Liver (tissue), 9 donors: Measurements from ENCODE around the gene MED17. TPM values are rescaled to one million over a fixed set of nuclear protein-coding genes. Genes with fewer than 3 reads are reported as not detected.

Experiments used
- DNase-seq: peaks from one replicate; pipeline ENCODE4 v3.0.0-alpha.2; 2017; ENCODE audit warnings: low spot score
- H3K27ac ChIP-seq, 2 donors: one replicate each; pipeline ENCODE4 v1.7.0; 2013; ENCODE audit warnings: inconsistent platforms in 2 of 2, low read length in 2 of 2, control low read depth in 1 of 2, low read depth in 1 of 2, mild to moderate bottlenecking in 1 of 2
- H3K27me3 ChIP-seq, 4 donors: one replicate each; pipeline versions ENCODE4 v1.6.1 to v1.7.0; 2013; ENCODE audit warnings: low read length in 3 of 4, inconsistent platforms in 1 of 4, mild to moderate bottlenecking in 1 of 4, moderate library complexity in 1 of 4; ENCODE audit not compliant: control insufficient read depth in 4 of 4, insufficient read depth in 4 of 4
- H3K36me3 ChIP-seq, 4 donors: one replicate each; pipeline versions ENCODE4 v1.6.1 to v1.7.0; 2013; ENCODE audit warnings: low read length in 3 of 4, mild to moderate bottlenecking in 3 of 4, low read depth in 1 of 4, moderate library complexity in 1 of 4; ENCODE audit not compliant: control insufficient read depth in 4 of 4, insufficient read depth in 3 of 4
- H3K4me1 ChIP-seq, 4 donors: one replicate each; pipeline versions ENCODE4 v1.6.1 to v1.7.0; 2013; ENCODE audit warnings: low read length in 3 of 4, mild to moderate bottlenecking in 3 of 4, moderate library complexity in 1 of 4; ENCODE audit not compliant: control insufficient read depth in 4 of 4, insufficient read depth in 4 of 4
- H3K4me3 ChIP-seq, 3 donors: one replicate each; pipeline versions ENCODE4 v1.6.1 to v1.7.0; 2013; ENCODE audit warnings: low read length in 3 of 3, control low read depth in 1 of 3, low read depth in 1 of 3, mild to moderate bottlenecking in 1 of 3
- H3K9ac ChIP-seq, 2 donors: one replicate each; pipeline ENCODE4 v1.7.0; 2013; ENCODE audit warnings: low read length in 2 of 2, mild to moderate bottlenecking in 2 of 2, moderate library complexity in 2 of 2, control low read depth in 1 of 2, low read depth in 1 of 2
- H3K9me3 ChIP-seq, 4 donors: one replicate each; pipeline versions ENCODE4 v1.6.1 to v1.7.0; 2013; ENCODE audit warnings: low read length in 3 of 4; ENCODE audit not compliant: control insufficient read depth in 4 of 4
- EGR1 ChIP-seq, 2 donors: IDR thresholded peaks; 2 replicates each; pipeline ENCODE4 v1.6.1; 2016 to 2018; ENCODE audit warnings: antibody characterized with exemption in 2 of 2, low read depth in 2 of 2
- FOXA1 ChIP-seq: IDR thresholded peaks from 2 replicates; pipeline ENCODE4 v1.6.1; 2016; ENCODE audit warnings: antibody characterized with exemption
- FOXA2 ChIP-seq: IDR thresholded peaks from 2 replicates; pipeline ENCODE4 v1.6.1; 2016; ENCODE audit warnings: antibody characterized with exemption
- GABPA ChIP-seq, 2 donors: IDR thresholded peaks in 1 of 2; conservative IDR thresholded peaks in 1 of 2; 2 replicates each; pipeline ENCODE4 v1.6.1; 2016; ENCODE audit warnings: antibody characterized with exemption in 2 of 2, mild to moderate bottlenecking in 1 of 2, moderate library complexity in 1 of 2
- HNF4A ChIP-seq, 2 donors: conservative IDR thresholded peaks; 2 replicates each; pipeline ENCODE4 v1.6.1; 2016; ENCODE audit warnings: antibody characterized with exemption in 2 of 2, mild to moderate bottlenecking in 2 of 2
- HNF4G ChIP-seq: IDR thresholded peaks from 2 replicates; pipeline ENCODE4 v1.6.1; 2016; ENCODE audit warnings: antibody characterized with exemption
- JUND ChIP-seq, 2 donors: IDR thresholded peaks; 2 replicates each; pipeline ENCODE4 v1.6.1; 2016; ENCODE audit warnings: antibody characterized with exemption in 2 of 2
- NR2F2 ChIP-seq: IDR thresholded peaks from 2 replicates; pipeline ENCODE4 v1.6.1; 2016; ENCODE audit warnings: antibody characterized with exemption
- RAD21 ChIP-seq, 2 donors: IDR thresholded peaks; 2 replicates each; pipeline ENCODE4 v1.6.1; 2016; ENCODE audit warnings: antibody characterized with exemption in 2 of 2, mild to moderate bottlenecking in 2 of 2
- RXRA ChIP-seq, 2 donors: IDR thresholded peaks; 2 replicates each; pipeline ENCODE4 v1.6.1; 2017 to 2018; ENCODE audit warnings: antibody characterized with exemption in 2 of 2, mild to moderate bottlenecking in 1 of 2
- SP1 ChIP-seq: IDR thresholded peaks from 2 replicates; pipeline ENCODE4 v1.6.1; 2018; ENCODE audit warnings: antibody characterized with exemption, mild to moderate bottlenecking
- TAF1 ChIP-seq: conservative IDR thresholded peaks from 2 replicates; pipeline ENCODE4 v1.6.1; 2016; ENCODE audit warnings: antibody characterized with exemption, mild to moderate bottlenecking
- YY1 ChIP-seq: IDR thresholded peaks from 2 replicates; pipeline ENCODE4 v1.6.1; 2016; ENCODE audit warnings: antibody characterized with exemption, mild to moderate bottlenecking
- WGBS: extraction: QIAGEN DNeasy Blood & Tissue Kit; methylation state at CpG from one replicate; pipeline ENCODE4 v1.1.7; 2013; 5-methylcytosine and 5-hydroxymethylcytosine counted together
- polyA plus RNA-seq, 2 donors: library from polyadenylated mRNA; stranded (reverse) in 1 of 2; unstranded in 1 of 2; fragments of 200-250 nt in 1 of 2; fragments of >200 nt in 1 of 2; fragmentation: Nextera tagmentation in 1 of 2; extraction: Ambion mirVana in 1 of 2; gene quantifications; one replicate each; pipeline versions ENCODE4 v1.2.1 to v1.2.3, GENCODE V29; 2013 to 2015
- total RNA-seq, 2 donors: library from RNA; depleted of rRNA; stranded (reverse); fragments of >200 nt; gene quantifications; one replicate each; pipeline ENCODE4 v1.2.3, GENCODE V29; 2014
- TF ChIP-seq, protein P1 (sequence below): IDR thresholded peaks from 2 replicates; pipeline ENCODE4 v1.6.1; 2016; ENCODE audit warnings: antibody characterized with exemption
- TF ChIP-seq, protein P2 (sequence below): IDR thresholded peaks from 2 replicates; pipeline ENCODE4 v1.6.1; 2016; ENCODE audit warnings: antibody characterized with exemption
- TF ChIP-seq, protein P3 (sequence below): IDR thresholded peaks from 2 replicates; pipeline ENCODE4 v1.6.1; 2016; ENCODE audit warnings: antibody characterized with exemption, mild to moderate bottlenecking
- TF ChIP-seq, protein P4 (sequence below): fragments of 150-350 bp; IDR thresholded peaks from 2 replicates; pipeline ENCODE4 v1.5.1; 2017; ENCODE audit warnings: improper control_type of control experiment, low read depth, low read length; ENCODE audit not compliant: missing input control
- TF ChIP-seq, protein P5 (sequence below): IDR thresholded peaks from 2 replicates; pipeline ENCODE4 v1.6.1; 2016; ENCODE audit warnings: antibody characterized with exemption
- donor health status: healthy.
- donor health status: healthy.
- donor health status: healthy.
- donor health status: healthy.
- donor health status: healthy.

The MED17 gene
- total and polyA plus RNA-seq, 4 donors, result 2.8 to 12.7 (median 7.5) TPM

DNA sequence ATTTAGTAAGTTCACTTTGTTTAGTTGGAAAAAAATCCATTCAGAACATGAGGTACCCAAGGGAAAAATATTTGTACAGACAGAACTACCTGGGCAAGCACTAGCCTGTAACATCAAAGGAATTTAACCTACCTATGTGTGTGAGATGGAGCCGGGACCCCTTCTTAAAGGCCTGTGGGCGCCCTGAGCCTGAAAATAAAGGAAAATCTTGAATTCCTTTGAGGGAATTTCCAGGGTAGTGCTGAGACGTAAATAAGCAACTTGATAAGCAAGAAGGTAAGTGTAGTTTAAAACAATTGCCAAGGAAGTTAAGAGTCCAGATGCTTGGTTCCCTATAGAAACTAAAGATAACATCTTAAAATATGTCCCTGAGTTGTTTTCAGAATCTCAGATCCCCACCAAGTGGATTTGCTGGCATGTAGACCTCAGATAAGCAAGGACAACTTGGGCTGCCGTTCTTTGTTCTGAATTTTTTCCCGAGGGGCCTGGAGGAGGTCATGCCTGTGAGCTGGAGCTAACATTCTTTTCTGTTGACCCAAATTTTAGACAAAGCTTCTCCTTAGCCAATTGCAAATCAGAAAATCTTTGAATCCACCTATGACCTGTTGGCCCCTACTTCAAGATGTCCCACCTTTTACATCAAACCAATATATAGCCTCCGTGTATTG lies 31.0 kb downstream of the MED17 start:
- Histone ChIP-seq H3K4me1 (no peaks in the 10 kb centered on the region), H3K27ac (no peak overlapping the region), H3K9ac (no peak overlapping the region), H3K4me3 (no peak overlapping the region), H3K9me3 (no peaks in the 10 kb centered on the region), H3K27me3 (no peaks in the 10 kb centered on the region), H3K36me3 (peaks cover 7 to 37% (median 33%) of the 10 kb centered on the region in 4 donors)
- 94% methylated on average over 6 of the region's 6 CpGs for WGBS
- TF ChIP-seq FOXA1 (no peak), RXRA (IDR thresholded peaks at IDR 0.05) (no peak), GABPA (IDR thresholded peaks at IDR 0.05 in 1 of 2, conservative IDR thresholded peaks at IDR 0.05 in 1 of 2) (no peak), RAD21 (IDR thresholded peaks at IDR 0.05) (no peak), EGR1 (IDR thresholded peaks at IDR 0.05; ENCODE audit: low read depth in 2 of 2) (no peak), JUND (IDR thresholded peaks at IDR 0.05) (no peak), HNF4A (conservative IDR thresholded peaks at IDR 0.05) (no peak), YY1 (no peak)
- TF ChIP-seq, protein P1, sequence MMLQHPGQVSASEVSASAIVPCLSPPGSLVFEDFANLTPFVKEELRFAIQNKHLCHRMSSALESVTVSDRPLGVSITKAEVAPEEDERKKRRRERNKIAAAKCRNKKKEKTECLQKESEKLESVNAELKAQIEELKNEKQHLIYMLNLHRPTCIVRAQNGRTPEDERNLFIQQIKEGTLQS, result no peak
- TF ChIP-seq, protein P2, sequence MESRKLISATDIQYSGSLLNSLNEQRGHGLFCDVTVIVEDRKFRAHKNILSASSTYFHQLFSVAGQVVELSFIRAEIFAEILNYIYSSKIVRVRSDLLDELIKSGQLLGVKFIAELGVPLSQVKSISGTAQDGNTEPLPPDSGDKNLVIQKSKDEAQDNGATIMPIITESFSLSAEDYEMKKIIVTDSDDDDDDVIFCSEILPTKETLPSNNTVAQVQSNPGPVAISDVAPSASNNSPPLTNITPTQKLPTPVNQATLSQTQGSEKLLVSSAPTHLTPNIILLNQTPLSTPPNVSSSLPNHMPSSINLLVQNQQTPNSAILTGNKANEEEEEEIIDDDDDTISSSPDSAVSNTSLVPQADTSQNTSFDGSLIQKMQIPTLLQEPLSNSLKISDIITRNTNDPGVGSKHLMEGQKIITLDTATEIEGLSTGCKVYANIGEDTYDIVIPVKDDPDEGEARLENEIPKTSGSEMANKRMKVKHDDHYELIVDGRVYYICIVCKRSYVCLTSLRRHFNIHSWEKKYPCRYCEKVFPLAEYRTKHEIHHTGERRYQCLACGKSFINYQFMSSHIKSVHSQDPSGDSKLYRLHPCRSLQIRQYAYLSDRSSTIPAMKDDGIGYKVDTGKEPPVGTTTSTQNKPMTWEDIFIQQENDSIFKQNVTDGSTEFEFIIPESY, result no peak
- TF ChIP-seq, protein P3, sequence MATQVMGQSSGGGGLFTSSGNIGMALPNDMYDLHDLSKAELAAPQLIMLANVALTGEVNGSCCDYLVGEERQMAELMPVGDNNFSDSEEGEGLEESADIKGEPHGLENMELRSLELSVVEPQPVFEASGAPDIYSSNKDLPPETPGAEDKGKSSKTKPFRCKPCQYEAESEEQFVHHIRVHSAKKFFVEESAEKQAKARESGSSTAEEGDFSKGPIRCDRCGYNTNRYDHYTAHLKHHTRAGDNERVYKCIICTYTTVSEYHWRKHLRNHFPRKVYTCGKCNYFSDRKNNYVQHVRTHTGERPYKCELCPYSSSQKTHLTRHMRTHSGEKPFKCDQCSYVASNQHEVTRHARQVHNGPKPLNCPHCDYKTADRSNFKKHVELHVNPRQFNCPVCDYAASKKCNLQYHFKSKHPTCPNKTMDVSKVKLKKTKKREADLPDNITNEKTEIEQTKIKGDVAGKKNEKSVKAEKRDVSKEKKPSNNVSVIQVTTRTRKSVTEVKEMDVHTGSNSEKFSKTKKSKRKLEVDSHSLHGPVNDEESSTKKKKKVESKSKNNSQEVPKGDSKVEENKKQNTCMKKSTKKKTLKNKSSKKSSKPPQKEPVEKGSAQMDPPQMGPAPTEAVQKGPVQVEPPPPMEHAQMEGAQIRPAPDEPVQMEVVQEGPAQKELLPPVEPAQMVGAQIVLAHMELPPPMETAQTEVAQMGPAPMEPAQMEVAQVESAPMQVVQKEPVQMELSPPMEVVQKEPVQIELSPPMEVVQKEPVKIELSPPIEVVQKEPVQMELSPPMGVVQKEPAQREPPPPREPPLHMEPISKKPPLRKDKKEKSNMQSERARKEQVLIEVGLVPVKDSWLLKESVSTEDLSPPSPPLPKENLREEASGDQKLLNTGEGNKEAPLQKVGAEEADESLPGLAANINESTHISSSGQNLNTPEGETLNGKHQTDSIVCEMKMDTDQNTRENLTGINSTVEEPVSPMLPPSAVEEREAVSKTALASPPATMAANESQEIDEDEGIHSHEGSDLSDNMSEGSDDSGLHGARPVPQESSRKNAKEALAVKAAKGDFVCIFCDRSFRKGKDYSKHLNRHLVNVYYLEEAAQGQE, result no peak
- DNase-seq, result no peak

DNA sequence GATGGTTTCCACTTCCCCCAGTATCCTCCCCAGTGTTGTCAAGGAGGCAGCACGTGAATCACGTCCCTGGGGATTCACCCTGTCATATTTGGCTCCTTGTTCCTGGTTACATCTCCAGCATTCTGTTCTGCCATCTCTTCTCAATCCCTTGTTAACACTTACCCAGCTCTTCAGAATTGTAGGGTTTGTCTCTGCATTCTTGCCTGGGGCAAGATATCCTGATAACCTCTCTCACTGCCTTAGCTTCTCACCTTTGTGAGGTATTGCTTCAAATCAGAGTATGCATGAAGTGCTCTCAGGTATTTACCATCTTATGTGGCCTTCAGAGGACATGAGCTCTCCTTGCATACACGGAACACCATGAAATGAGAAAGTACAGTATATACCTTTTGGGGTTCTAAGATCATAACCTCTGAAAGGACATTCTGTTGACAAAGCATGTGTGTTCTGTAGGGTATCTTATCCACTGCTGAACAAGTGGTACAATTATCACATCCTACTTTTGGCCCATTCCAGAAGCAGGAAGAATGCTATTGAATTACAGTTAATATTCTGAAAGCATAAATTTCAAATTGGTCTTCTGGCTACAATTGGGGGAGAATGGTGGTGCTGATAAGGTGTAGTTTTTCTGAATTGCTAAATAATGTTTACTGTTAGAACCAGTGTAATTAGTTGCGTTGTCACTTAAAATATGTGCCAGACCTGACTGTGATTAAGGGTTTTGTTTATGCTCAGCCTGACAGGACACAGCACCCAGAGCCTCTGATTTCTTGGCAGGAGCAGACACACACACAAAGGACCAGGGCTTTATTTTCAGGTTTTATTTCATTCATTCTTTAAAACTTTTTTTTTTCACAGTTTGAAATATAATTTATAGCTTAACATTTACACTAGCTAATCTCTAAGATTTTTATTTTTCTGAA lies 33.6 kb downstream of the MED17 start:
- Histone ChIP-seq H3K36me3 (peaks cover 4 to 18% (median 15%) of the 10 kb centered on the region in 4 donors), H3K27ac (no peak overlapping the region), H3K4me3 (no peak overlapping the region), H3K4me1 (no peaks in the 10 kb centered on the region), H3K9ac (no peak overlapping the region), H3K27me3 (no peaks in the 10 kb centered on the region), H3K9me3 (no peaks in the 10 kb centered on the region)
- 90% methylated on average over 4 of the region's 4 CpGs for WGBS
- no peak for DNase-seq
- TF ChIP-seq JUND (IDR thresholded peaks at IDR 0.05) (no peak), FOXA2 (no peak), EGR1 (IDR thresholded peaks at IDR 0.05; ENCODE audit: low read depth in 2 of 2) (no peak), RAD21 (IDR thresholded peaks at IDR 0.05) (no peak), NR2F2 (no peak), RXRA (IDR thresholded peaks at IDR 0.05) (no peak), TAF1 (no peak), SP1 (no peak), GABPA (IDR thresholded peaks at IDR 0.05 in 1 of 2, conservative IDR thresholded peaks at IDR 0.05 in 1 of 2) (no peak), YY1 (no peak), HNF4G (no peak), FOXA1 (no peak)
- TF ChIP-seq, protein P4, sequence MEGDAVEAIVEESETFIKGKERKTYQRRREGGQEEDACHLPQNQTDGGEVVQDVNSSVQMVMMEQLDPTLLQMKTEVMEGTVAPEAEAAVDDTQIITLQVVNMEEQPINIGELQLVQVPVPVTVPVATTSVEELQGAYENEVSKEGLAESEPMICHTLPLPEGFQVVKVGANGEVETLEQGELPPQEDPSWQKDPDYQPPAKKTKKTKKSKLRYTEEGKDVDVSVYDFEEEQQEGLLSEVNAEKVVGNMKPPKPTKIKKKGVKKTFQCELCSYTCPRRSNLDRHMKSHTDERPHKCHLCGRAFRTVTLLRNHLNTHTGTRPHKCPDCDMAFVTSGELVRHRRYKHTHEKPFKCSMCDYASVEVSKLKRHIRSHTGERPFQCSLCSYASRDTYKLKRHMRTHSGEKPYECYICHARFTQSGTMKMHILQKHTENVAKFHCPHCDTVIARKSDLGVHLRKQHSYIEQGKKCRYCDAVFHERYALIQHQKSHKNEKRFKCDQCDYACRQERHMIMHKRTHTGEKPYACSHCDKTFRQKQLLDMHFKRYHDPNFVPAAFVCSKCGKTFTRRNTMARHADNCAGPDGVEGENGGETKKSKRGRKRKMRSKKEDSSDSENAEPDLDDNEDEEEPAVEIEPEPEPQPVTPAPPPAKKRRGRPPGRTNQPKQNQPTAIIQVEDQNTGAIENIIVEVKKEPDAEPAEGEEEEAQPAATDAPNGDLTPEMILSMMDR, result no peak
- TF ChIP-seq, protein P1, result no peak
- TF ChIP-seq, protein P5, sequence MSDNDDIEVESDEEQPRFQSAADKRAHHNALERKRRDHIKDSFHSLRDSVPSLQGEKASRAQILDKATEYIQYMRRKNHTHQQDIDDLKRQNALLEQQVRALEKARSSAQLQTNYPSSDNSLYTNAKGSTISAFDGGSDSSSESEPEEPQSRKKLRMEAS, result no peak
